ENCODE data around the gene UNG.

GRCh38 chr12:109140560-109140959 is 43.2 kb downstream of the UNG start:
- TF ChIP-seq POLR2AphosphoS5 (IDR thresholded peaks at IDR 0.05) (no peak), CTCF (IDR thresholded peaks at IDR 0.05) (no peak), POLR2A (IDR thresholded peaks at IDR 0.05) (no peak), EP300 (IDR thresholded peaks at IDR 0.05) (no peak)

Data from upper lobe of left lung (tissue), 4 donors.